CD14-positive monocyte (primary cell): ENCODE results near the gene HLA-DQA1. TPM values are rescaled to one million over a fixed set of nuclear protein-coding genes. Genes with fewer than 3 reads are reported as not detected.

Experiments
- DNase-seq, 3 donors: peaks; one replicate each; pipeline ENCODE4 v3.0.0-alpha.2; 2011 to 2022
- H2AFZ ChIP-seq: 2 replicates; pipeline ENCODE4 v1.6.0; 2012; ENCODE audit warnings: mild to moderate bottlenecking, low read depth, low read length, inconsistent platforms; ENCODE audit not compliant: insufficient read depth, poor library complexity, severe bottlenecking
- H3K27ac ChIP-seq, 2 donors: 1 replicate in 1 of 2; 2 replicates in 1 of 2; pipeline ENCODE4 v1.5.1; 2012 to 2013; ENCODE audit warnings: low read length in 2 of 2, control low read depth in 1 of 2, inconsistent platforms in 1 of 2, low read depth in 1 of 2, mild to moderate bottlenecking in 1 of 2
- H3K27me3 ChIP-seq, 2 donors: one replicate each; pipeline versions ENCODE4 v1.6.0 to v1.6.1; 2011 to 2013; ENCODE audit warnings: low read length in 2 of 2; ENCODE audit not compliant: control insufficient read depth in 2 of 2, insufficient read depth in 2 of 2
- H3K36me3 ChIP-seq, 2 donors: replicated peaks in 1 of 2; 1 replicate in 1 of 2; 2 replicates in 1 of 2; pipeline versions ENCODE4 v1.5.1 to v1.6.1; 2012 to 2013; ENCODE audit warnings: low read length in 2 of 2, control low read depth in 1 of 2, inconsistent platforms in 1 of 2, mild to moderate bottlenecking in 1 of 2; ENCODE audit not compliant: insufficient read depth in 2 of 2, control insufficient read depth in 1 of 2
- H3K4me1 ChIP-seq, 2 donors: 1 replicate in 1 of 2; 2 replicates in 1 of 2; pipeline versions ENCODE4 v1.5.1 to v1.6.1; 2012 to 2013; ENCODE audit warnings: low read length in 2 of 2, control low read depth in 1 of 2, inconsistent platforms in 1 of 2, mild to moderate bottlenecking in 1 of 2, moderate library complexity in 1 of 2; ENCODE audit not compliant: insufficient read depth in 2 of 2, control insufficient read depth in 1 of 2
- H3K4me2 ChIP-seq: replicated peaks from 2 replicates; pipeline ENCODE3; 2012; ENCODE audit warnings: low read length, moderate library complexity, mild to moderate bottlenecking; ENCODE audit not compliant: poor library complexity, severe bottlenecking; ENCODE audit errors: extremely low read depth
- H3K4me3 ChIP-seq, 3 experiments: fragments of 200-600 bp in 1 of 3; sonication (generic) in 1 of 3; replicated peaks in 1 of 3; 1 replicate in 2 of 3; 2 replicates in 1 of 3; pipeline ENCODE4 v1.5.1; 2011 to 2013; ENCODE audit warnings: low read length in 3 of 3, mild to moderate bottlenecking in 3 of 3, control low read depth in 2 of 3, low read depth in 2 of 3, inconsistent platforms in 1 of 3, moderate library complexity in 1 of 3
- H3K79me2 ChIP-seq: 2 replicates; pipeline ENCODE4 v1.6.0; 2012; ENCODE audit warnings: mild to moderate bottlenecking, control low read depth, inconsistent platforms, low read length, moderate library complexity; ENCODE audit not compliant: insufficient read depth
- H3K9ac ChIP-seq: 2 replicates; pipeline ENCODE4 v1.6.0; 2017; ENCODE audit warnings: low read length, mild to moderate bottlenecking; ENCODE audit not compliant: insufficient read depth, poor library complexity, severe bottlenecking
- H3K9me3 ChIP-seq, 2 donors: replicated peaks in 1 of 2; 1 replicate in 1 of 2; 2 replicates in 1 of 2; pipeline versions ENCODE4 v1.5.1 to v1.6.1; 2012 to 2013; ENCODE audit warnings: low read length in 2 of 2, control low read depth in 1 of 2; ENCODE audit not compliant: control insufficient read depth in 1 of 2, insufficient read depth in 1 of 2
- H4K20me1 ChIP-seq: 2 replicates; pipeline ENCODE4 v1.6.0; 2012; ENCODE audit warnings: mild to moderate bottlenecking, low read length, control low read depth, moderate library complexity; ENCODE audit not compliant: insufficient read depth
- H3K27ac Mint-ChIP-seq, 7 donors: one replicate each; pipeline ENCODE4 v1.8.0; 2020; ENCODE audit warnings: mild to moderate bottlenecking in 7 of 7, mixed read lengths in 7 of 7, moderate library complexity in 6 of 7, inconsistent platforms in 2 of 7
- H3K27me3 Mint-ChIP-seq, 3 donors: one replicate each; pipeline ENCODE4 v1.8.0; 2021 to 2022; ENCODE audit warnings: low read depth in 3 of 3, mild to moderate bottlenecking in 3 of 3, mixed read lengths in 3 of 3, moderate library complexity in 3 of 3, inconsistent platforms in 1 of 3
- H3K36me3 Mint-ChIP-seq, 2 donors: one replicate each; pipeline ENCODE4 v1.8.0; 2020; ENCODE audit warnings: mixed read lengths in 2 of 2, inconsistent platforms in 1 of 2, mild to moderate bottlenecking in 1 of 2
- H3K4me1 Mint-ChIP-seq: one replicate; pipeline ENCODE4 v1.8.0; 2020; ENCODE audit warnings: mild to moderate bottlenecking, mixed read lengths
- H3K4me3 Mint-ChIP-seq, 2 donors: one replicate each; pipeline ENCODE4 v1.8.0; 2020; ENCODE audit warnings: mild to moderate bottlenecking in 2 of 2, mixed read lengths in 2 of 2, moderate library complexity in 1 of 2
- H3K9me3 Mint-ChIP-seq, 7 donors: one replicate each; pipeline ENCODE4 v1.8.0; 2020 to 2022; ENCODE audit warnings: mixed read lengths in 7 of 7, mild to moderate bottlenecking in 6 of 7, moderate library complexity in 6 of 7, inconsistent platforms in 2 of 7
- CTCF ChIP-seq: fragments of 200-600 bp; IDR thresholded peaks from one replicate; pipeline ENCODE4 v1.8.0; 2022; ENCODE audit warnings: antibody characterized with exemption, mild to moderate bottlenecking
- WGBS: methylation state at CpG from one replicate; pipeline ENCODE4 v1.1.5; 2013; ENCODE audit warnings: missing lambda C conversion rate; ENCODE audit not compliant: insufficient coverage; 5-methylcytosine and 5-hydroxymethylcytosine counted together
- intact Hi-C, 2 donors: fragments of 100-400 bp; cut with micrococcal nuclease; formaldehyde crosslinking; loops; one replicate each; pipeline versions ENCODE4 v1.15.0 to v1.15.1; 2023
- polyA plus RNA-seq, 3 donors: library from polyadenylated mRNA; depleted of rRNA in 1 of 3; unstranded in 2 of 3; stranded (reverse) in 1 of 3; fragments of 300-500 nt in 2 of 3; fragments of >200 nt in 1 of 3; fragmentation: Illumina TruSeq in 2 of 3; gene quantifications; 1 replicate in 2 of 3; 2 replicates in 1 of 3; pipeline ENCODE4 v1.2.3, GENCODE V29; 2012 to 2021

Gene HLA-DQA1
- polyA plus RNA-seq, 3 donors: 98.1 to 191 (median 117) TPM

GRCh38 chr6:32662836-32663235 lies 25.6 kb downstream of the HLA-DQA1 start:
- peaks cover 6% of the 10 kb centered on the region for H3K79me2 ChIP-seq
- no peaks in the 10 kb centered on the region for H3K27me3 ChIP-seq
- Mint-ChIP-seq H3K4me1 (peaks cover 44% of the 10 kb centered on the region), H3K27ac (peak overlapping the region in 1 of 7 donors; percentile 34), H3K36me3 (peaks cover 57 to 72% of the 10 kb centered on the region in 2 donors), H3K4me3 (peak overlapping the region in 1 of 2 donors; percentile 100), H3K9me3 (peaks cover 0 to 8% (median 0%) of the 10 kb centered on the region in 7 donors), H3K27me3 (peaks cover 1 to 10% (median 2%) of the 10 kb centered on the region in 3 donors)
- no peak overlapping the region for H3K4me2 ChIP-seq
- no peaks in the 10 kb centered on the region for H4K20me1 ChIP-seq
- no CpG with 5 or more reads among the region's 5 CpGs for WGBS
- no peak overlapping the region for H3K27ac ChIP-seq
- H3K4me3 ChIP-seq: no peak overlapping the region
- peaks cover 11 to 32% of the 10 kb centered on the region in 2 donors for H3K36me3 ChIP-seq
- no peak for TF ChIP-seq CTCF
- peaks cover 7 to 10% of the 10 kb centered on the region in 2 donors for H3K4me1 ChIP-seq
- H2AFZ ChIP-seq: no peak overlapping the region
- intact Hi-C loops: no loop called here
- H3K9me3 ChIP-seq: no peaks in the 10 kb centered on the region
- DNase-seq: no peak
- H3K9ac ChIP-seq: no peak overlapping the region

- Mint-ChIP-seq H3K9me3 (peaks cover 0 to 10% (median 0%) of the 10 kb centered on the region in 7 donors), H3K4me1 (peaks cover 48% of the 10 kb centered on the region), H3K4me3 (peak overlapping the region; percentile 97 to 100), H3K36me3 (peaks cover 45 to 58% of the 10 kb centered on the region in 2 donors), H3K27ac (peak overlapping the region in 5 of 7 donors; percentile 93 to 99 (median 99)), H3K27me3 (peaks cover 1 to 10% (median 3%) of the 10 kb centered on the region in 3 donors)
- H3K4me1 ChIP-seq: peaks cover 13 to 15% of the 10 kb centered on the region in 2 donors
- no peaks in the 10 kb centered on the region for H4K20me1 ChIP-seq
- peaks cover 11 to 23% of the 10 kb centered on the region in 2 donors for H3K36me3 ChIP-seq
- intact Hi-C loops: no loop called here
- H3K79me2 ChIP-seq: peaks cover 6% of the 10 kb centered on the region
- no peaks in the 10 kb centered on the region for H3K27me3 ChIP-seq
- TF ChIP-seq CTCF: no peak
- H3K9ac ChIP-seq: no peak overlapping the region
- peak overlapping the region; percentile 72 for H3K4me2 ChIP-seq
- H3K27ac ChIP-seq: no peak overlapping the region
- WGBS: no CpG with 5 or more reads among the region's 26 CpGs
- no peak overlapping the region for H2AFZ ChIP-seq
- no peak for DNase-seq
- H3K9me3 ChIP-seq: no peaks in the 10 kb centered on the region
- H3K4me3 ChIP-seq: peak overlapping the region; percentile 23 to 94 (median 78)
Observed at GRCh38 chr6:32664354-32664753, 27.1 kb downstream of the HLA-DQA1 start.
